Endothelial cell of umbilical vein (primary cell): ENCODE data around the gene TMEM205. TPM values are rescaled to one million over a fixed set of nuclear protein-coding genes. Genes with fewer than 3 reads are reported as not detected.

Experiments used
- BruUV-seq: library from RNA; stranded (reverse); fragments of 400-500 nt; replicated peaks from 2 replicates; lab custom pipeline; 2021; lab: Mats Ljungman, UMichigan
- CTCF ChIA-PET: fragments of 300-600, 350-600 bp; sonication (Branson Sonifier 250); formaldehyde crosslinking; loops from one replicate; lab custom pipeline; 2021; ENCODE audit warnings: antibody characterized with exemption, inconsistent platforms; lab: Charles Lee
- POLR2A ChIA-PET: fragments of 300-600, 350-600 bp; sonication (Branson Sonifier 250); formaldehyde crosslinking; loops from one replicate; lab custom pipeline; 2021; ENCODE audit warnings: antibody characterized with exemption, inconsistent platforms; lab: Charles Lee
- DNase-seq: peaks from one replicate; pipeline ENCODE4 v3.0.0-alpha.2; 2011; ENCODE audit warnings: low read depth, low spot score
- FAIRE-seq: peaks from 2 replicates; lab custom pipeline; 2011; peaks lifted over from hg19 to GRCh38; lab: Jason Lieb, UNC
- H2AFZ ChIP-seq: 2 replicates; pipeline ENCODE4 v1.6.0; 2012; ENCODE audit warnings: low read depth, low read length, control low read depth, inconsistent platforms
- H3K27ac ChIP-seq: 2 replicates; pipeline ENCODE4 v1.5.1; 2011; ENCODE audit warnings: low read depth, mild to moderate bottlenecking, control low read depth, low read length, moderate library complexity; ENCODE audit not compliant: insufficient read depth
- H3K27me3 ChIP-seq, 2 experiments: 2 replicates each; pipeline versions ENCODE4 v1.6.0 to v1.6.1; 2011; ENCODE audit warnings: low read length in 2 of 2, mixed read lengths in 1 of 2; ENCODE audit not compliant: control insufficient read depth in 2 of 2, insufficient read depth in 2 of 2
- H3K36me3 ChIP-seq, 2 experiments: 2 replicates in 1 of 2; 3 replicates in 1 of 2; pipeline ENCODE4 v1.5.1; 2011; ENCODE audit warnings: low read length in 2 of 2, mild to moderate bottlenecking in 1 of 2, moderate library complexity in 1 of 2; ENCODE audit not compliant: control insufficient read depth in 2 of 2, insufficient read depth in 2 of 2; ENCODE audit errors: extremely low read depth in 1 of 2
- H3K4me1 ChIP-seq: 3 replicates; pipeline ENCODE4 v1.5.1; 2011; ENCODE audit warnings: mild to moderate bottlenecking, low read length; ENCODE audit not compliant: control insufficient read depth, insufficient read depth; ENCODE audit errors: extremely low read depth
- H3K4me2 ChIP-seq: 2 replicates; pipeline ENCODE4 v1.6.1; 2011; ENCODE audit warnings: low read length, control low read depth, mixed read lengths; ENCODE audit not compliant: insufficient read depth
- H3K4me3 ChIP-seq, 3 experiments: fragments of 200-600 bp in 1 of 3; sonication (generic), shearing (Covaris generic) in 1 of 3; replicated peaks in 1 of 3; 2 replicates each; pipeline ENCODE4 v1.5.1; 2011 to 2016; ENCODE audit warnings: control low read depth in 3 of 3, low read length in 3 of 3, mild to moderate bottlenecking in 2 of 3, inconsistent platforms in 1 of 3, low read depth in 1 of 3, moderate library complexity in 1 of 3; ENCODE audit not compliant: insufficient read depth in 1 of 3
- H3K79me2 ChIP-seq: 2 replicates; pipeline ENCODE4 v1.6.0; 2012; ENCODE audit warnings: low read length, inconsistent platforms; ENCODE audit not compliant: control insufficient read depth, insufficient read depth
- H3K9ac ChIP-seq: replicated peaks from 2 replicates; pipeline ENCODE3; 2011; ENCODE audit warnings: low read length, control low read depth; ENCODE audit not compliant: insufficient read depth; ENCODE audit errors: extremely low read depth
- H3K9me1 ChIP-seq: replicated peaks from 3 replicates; pipeline ENCODE4 v1.6.0; 2011; ENCODE audit warnings: mild to moderate bottlenecking, low read length; ENCODE audit not compliant: control insufficient read depth, insufficient read depth; ENCODE audit errors: extremely low read depth
- H3K9me3 ChIP-seq: replicated peaks from 2 replicates; pipeline ENCODE4 v1.5.1; 2012; ENCODE audit warnings: low read length, inconsistent platforms; ENCODE audit not compliant: control insufficient read depth, insufficient read depth
- H4K20me1 ChIP-seq: replicated peaks from 2 replicates; pipeline ENCODE3; 2011; ENCODE audit warnings: mild to moderate bottlenecking, low read length; ENCODE audit not compliant: control insufficient read depth, insufficient read depth; ENCODE audit errors: extremely low read depth
- CTCF ChIP-seq, 2 donors: IDR thresholded peaks; 1 replicate in 1 of 2; 2 replicates in 1 of 2; pipeline ENCODE4 v1.5.1; 2011; ENCODE audit warnings: low read length in 2 of 2, mild to moderate bottlenecking in 2 of 2, moderate library complexity in 2 of 2, control low read depth in 1 of 2, inconsistent platforms in 1 of 2, low read depth in 1 of 2; ENCODE audit not compliant: insufficient read depth in 1 of 2; ENCODE audit errors: extremely low read depth in 1 of 2
- EZH2 ChIP-seq: IDR thresholded peaks from 2 replicates; pipeline ENCODE4 v1.6.1; 2012; ENCODE audit warnings: borderline replicate concordance, low read depth, mild to moderate bottlenecking, moderate library complexity, low read length, inconsistent platforms; ENCODE audit not compliant: severe bottlenecking
- FOS ChIP-seq: IDR thresholded peaks from 2 replicates; pipeline ENCODE4 v1.6.1; 2011; ENCODE audit warnings: mild to moderate bottlenecking, low read length, moderate library complexity, borderline replicate concordance; ENCODE audit not compliant: insufficient read depth
- GATA2 ChIP-seq: IDR thresholded peaks from 2 replicates; pipeline ENCODE4 v1.7.0; 2011; ENCODE audit warnings: low read depth, mild to moderate bottlenecking, moderate library complexity, mixed read lengths, low read length; ENCODE audit not compliant: insufficient read length, insufficient read depth
- JUN ChIP-seq: IDR thresholded peaks from 2 replicates; pipeline ENCODE4 v1.6.1; 2011; ENCODE audit warnings: borderline replicate concordance, low read depth; ENCODE audit not compliant: insufficient read length, insufficient read depth
- MAX ChIP-seq: IDR thresholded peaks from 2 replicates; pipeline ENCODE4 v1.6.1; 2011; ENCODE audit not compliant: insufficient read depth, insufficient read length
- MYC ChIP-seq: IDR thresholded peaks from one replicate; pipeline ENCODE4 v1.6.1; 2011; ENCODE audit warnings: mild to moderate bottlenecking, low read depth, low read length
- POLR2A ChIP-seq: IDR thresholded peaks from 2 replicates; pipeline ENCODE4 v1.6.1; 2012; ENCODE audit warnings: low read depth, mild to moderate bottlenecking, control low read depth, low read length
- POLR2AphosphoS5 ChIP-seq: IDR thresholded peaks from 2 replicates; pipeline ENCODE4 v1.6.1; 2012; ENCODE audit warnings: low read depth, mild to moderate bottlenecking, control low read depth, low read length, moderate library complexity; ENCODE audit not compliant: insufficient read depth
- dilution Hi-C: fragments of 300-500 bp; cut with MboI; formaldehyde crosslinking; loops from one replicate; pipeline ENCODE4 v1.15.0; 2019; ENCODE audit warnings: low sequenced_read_pairs; ENCODE audit not compliant: extremely low pct_ligation_motif_present
- intact Hi-C: fragments of 100-400 bp; cut with micrococcal nuclease; formaldehyde crosslinking; loops from one replicate; pipeline ENCODE4 v1.10.0; 2022
- polyA plus RNA-seq, 4 experiments: library from polyadenylated mRNA; depleted of rRNA in 3 of 4; stranded (reverse) in 3 of 4; unstranded in 1 of 4; fragments of >200 nt; gene quantifications; 2 replicates each; pipeline versions ENCODE4 v1.2.1 to v1.2.3, GENCODE V29; 2011 to 2012; ENCODE audit warnings: missing spikeins in 1 of 4
- total RNA-seq: library from RNA; stranded (reverse); gene quantifications from 2 replicates; pipeline ENCODE4 v1.2.3, GENCODE V29; 2021

TMEM205 gene
- total and polyA plus RNA-seq, 2 donors (not counting 3 experiments of a cell fraction or from before 2014, with no cell fraction given): 57.3 to 345 TPM

GRCh38 chr19:11332822-11333221, 13.2 kb downstream of the TMEM205 start:
- Histone ChIP-seq H3K9ac (no peak overlapping the region), H3K9me1 (no peaks in the 10 kb centered on the region), H3K4me3 (no peak overlapping the region), H3K27me3 (no peaks in the 10 kb centered on the region), H3K4me1 (no peaks in the 10 kb centered on the region), H2AFZ (no peak overlapping the region), H3K36me3 (peaks cover 0 to 15% of the 10 kb centered on the region in 2 experiments), H4K20me1 (no peaks in the 10 kb centered on the region), H3K27ac (no peak overlapping the region), H3K79me2 (no peaks in the 10 kb centered on the region), H3K4me2 (no peak overlapping the region), H3K9me3 (no peaks in the 10 kb centered on the region)
- DNase-seq (no peak), FAIRE-seq (no peak)
- ChIA-PET POLR2A (no interaction called here), CTCF (no interaction called here)
- no peak for TF ChIP-seq POLR2AphosphoS5
- no peak for TF ChIP-seq EZH2
- TF ChIP-seq MYC: no peak
- TF ChIP-seq MAX: no peak
- no peak for TF ChIP-seq GATA2
- TF ChIP-seq FOS: no peak
- no peak for TF ChIP-seq POLR2A
- TF ChIP-seq JUN: no peak
- TF ChIP-seq CTCF (IDR thresholded peaks at IDR 0.05; ENCODE audit: extremely low read depth in 1 of 2, insufficient read depth in 1 of 2, low read depth in 1 of 2, low read length in 2 of 2): no peak
- intact Hi-C loops: no loop called here
- dilution Hi-C loops: no loop called here
- no TSS peak for BruUV-seq
